Osteoblast (primary cell): Measurements from ENCODE around the gene MRPS16. TPM values are rescaled to one million over a fixed set of nuclear protein-coding genes. Genes with fewer than 3 reads are reported as not detected.
A peak's percentile ranks its signal among the peaks of the same experiment; 100 is the strongest.
"Not testable (repeated sequence)": the region's sequence is repeated elsewhere in the genome, so short reads cannot be mapped to it uniquely, and the experiment has no call there.

Experiments used
- DNase-seq: peaks from one replicate; pipeline ENCODE4 v3.0.0; 2011; ENCODE audit warnings: low spot score, mixed read lengths; ENCODE audit not compliant: insufficient read length; ENCODE audit errors: missing footprints
- H2AFZ ChIP-seq: 2 replicates; pipeline ENCODE4 v1.6.0; 2011; ENCODE audit warnings: mild to moderate bottlenecking, low read length
- H3K27ac ChIP-seq: 2 replicates; pipeline ENCODE4 v1.5.1; 2011; ENCODE audit warnings: mild to moderate bottlenecking, low read depth, low read length, moderate library complexity
- H3K27me3 ChIP-seq: 2 replicates; pipeline ENCODE4 v1.6.0; 2012; ENCODE audit warnings: mild to moderate bottlenecking, control low read depth, inconsistent platforms, low read length, moderate library complexity; ENCODE audit not compliant: insufficient read depth
- H3K36me3 ChIP-seq: 2 replicates; pipeline ENCODE4 v1.5.1; 2011; ENCODE audit warnings: mild to moderate bottlenecking, low read length, control low read depth, moderate library complexity; ENCODE audit not compliant: insufficient read depth
- H3K4me1 ChIP-seq: 2 replicates; pipeline ENCODE4 v1.5.1; 2011; ENCODE audit warnings: mild to moderate bottlenecking, low read length, control low read depth, moderate library complexity; ENCODE audit not compliant: insufficient read depth
- H3K4me2 ChIP-seq: 2 replicates; pipeline ENCODE4 v1.6.0; 2011; ENCODE audit warnings: mild to moderate bottlenecking, low read length; ENCODE audit not compliant: insufficient read depth
- H3K4me3 ChIP-seq: fragments of 200-600 bp; sonication (generic); 3 replicates; pipeline ENCODE4 v1.5.1; 2012; ENCODE audit warnings: mild to moderate bottlenecking, low read length, inconsistent platforms; ENCODE audit not compliant: insufficient read depth
- H3K79me2 ChIP-seq: 2 replicates; pipeline ENCODE4 v1.6.0; 2012; ENCODE audit warnings: mild to moderate bottlenecking, low read length, control low read depth, inconsistent platforms; ENCODE audit not compliant: insufficient read depth
- H3K9me3 ChIP-seq: 2 replicates; pipeline ENCODE4 v1.5.1; 2011; ENCODE audit warnings: low read depth, low read length, control low read depth
- H4K20me1 ChIP-seq: 2 replicates; pipeline ENCODE4 v1.6.0; 2012; ENCODE audit warnings: mild to moderate bottlenecking, low read length, control low read depth; ENCODE audit not compliant: insufficient read depth
- CTCF ChIP-seq: IDR thresholded peaks from 2 replicates; pipeline ENCODE4 v1.5.1; 2011; ENCODE audit warnings: mild to moderate bottlenecking, low read depth, low read length, moderate library complexity; ENCODE audit errors: extremely low read depth
- total RNA-seq: library from RNA; depleted of rRNA; stranded (reverse); fragments of >200 nt; gene quantifications from 2 replicates; pipeline ENCODE4 v1.2.3, GENCODE V29; 2012

MRPS16 gene
- total RNA-seq, 1 donor = 80.7 TPM

GRCh38 chr10:73262880-73263555 is 10.6 kb upstream of the MRPS16 start:
- H4K20me1 ChIP-seq = no peaks in the 10 kb centered on the region
- H3K4me1 ChIP-seq = no peaks in the 10 kb centered on the region
- H3K4me2 ChIP-seq = no peak overlapping the region
- no peak for TF ChIP-seq CTCF
- H3K27me3 ChIP-seq = no peaks in the 10 kb centered on the region
- H3K79me2 ChIP-seq = no peaks in the 10 kb centered on the region
- no peak overlapping the region for H3K4me3 ChIP-seq
- H3K36me3 ChIP-seq = no peaks in the 10 kb centered on the region
- no peak overlapping the region for H3K27ac ChIP-seq
- DNase-seq = no peak
- H3K9me3 ChIP-seq = no peaks in the 10 kb centered on the region
- H2AFZ ChIP-seq = no peak overlapping the region

DNA sequence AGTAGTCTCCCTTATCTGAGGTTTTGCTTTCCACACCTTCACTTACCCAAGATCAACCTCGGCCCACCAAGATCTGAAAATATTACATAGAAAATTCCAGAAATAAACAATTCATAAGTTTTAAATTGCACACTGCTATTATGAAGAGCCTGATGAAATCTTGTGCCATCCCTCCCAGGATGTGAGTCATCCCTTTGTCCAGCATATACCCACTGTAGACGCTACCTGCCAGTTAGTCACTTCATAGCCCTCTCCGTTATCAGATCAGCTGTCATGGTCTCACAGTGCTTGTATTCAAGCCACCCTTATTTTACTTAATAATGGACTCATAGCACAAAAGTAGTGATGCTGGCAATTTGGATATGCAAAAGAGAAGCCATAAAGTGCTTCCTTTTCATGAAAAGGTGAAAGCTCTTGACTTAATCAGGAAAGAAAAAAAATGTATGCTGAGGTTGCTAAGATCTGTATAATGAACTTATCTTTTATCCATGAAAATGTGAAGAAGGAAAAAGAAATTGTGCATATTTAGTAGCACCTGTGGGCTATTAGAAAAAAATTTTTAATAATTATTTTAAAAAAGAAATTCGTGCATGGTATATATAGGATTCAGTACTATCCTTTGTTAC is 9.8 kb upstream of the MRPS16 start:
- no peak for TF ChIP-seq CTCF
- no peaks in the 10 kb centered on the region for H3K27me3 ChIP-seq
- no peaks in the 10 kb centered on the region for H3K36me3 ChIP-seq
- no peaks in the 10 kb centered on the region for H3K79me2 ChIP-seq
- H4K20me1 ChIP-seq = no peaks in the 10 kb centered on the region
- H3K4me1 ChIP-seq = no peaks in the 10 kb centered on the region
- H3K4me3 ChIP-seq = no peak overlapping the region
- H3K9me3 ChIP-seq = no peaks in the 10 kb centered on the region
- H3K4me2 ChIP-seq = no peak overlapping the region
- H3K27ac ChIP-seq = no peak overlapping the region
- no peak for DNase-seq
- peak overlapping the region; percentile 23 for H2AFZ ChIP-seq

- no peaks in the 10 kb centered on the region for H4K20me1 ChIP-seq
- no peak overlapping the region for H2AFZ ChIP-seq
- H3K36me3 ChIP-seq = no peaks in the 10 kb centered on the region
- H3K4me1 ChIP-seq = no peaks in the 10 kb centered on the region
- H3K27ac ChIP-seq = no peak overlapping the region
- no peak overlapping the region for H3K4me3 ChIP-seq
- H3K9me3 ChIP-seq = no peaks in the 10 kb centered on the region
- no peak for DNase-seq
- no peaks in the 10 kb centered on the region for H3K79me2 ChIP-seq
- TF ChIP-seq CTCF = no peak
- H3K27me3 ChIP-seq = no peaks in the 10 kb centered on the region
- no peak overlapping the region for H3K4me2 ChIP-seq
Measured at GRCh38 chr10:73261362-73261995, 9.0 kb upstream of the MRPS16 start.

DNA sequence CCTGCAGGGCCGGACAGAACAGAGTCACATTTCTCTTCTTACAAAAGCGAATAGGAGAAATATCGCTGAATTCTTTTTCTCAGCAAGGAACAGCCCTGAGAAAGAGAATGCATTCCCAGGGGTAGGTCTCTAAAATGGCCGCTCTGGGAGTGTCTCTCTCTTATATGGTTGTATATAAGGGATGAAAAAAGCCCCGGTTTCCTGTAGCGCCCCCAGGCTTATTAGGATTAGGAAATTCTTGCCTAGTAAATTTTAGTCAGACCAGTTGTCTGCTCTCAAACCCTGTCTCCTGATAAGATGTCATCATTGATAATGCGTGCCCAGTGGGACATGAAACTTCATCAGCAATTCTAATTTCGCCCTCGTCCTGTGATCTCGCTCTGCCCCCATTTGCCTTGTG is 6.2 kb upstream of the MRPS16 start:
- H4K20me1 ChIP-seq = not testable (repeated sequence)

More for the DNA sequence above, 6.2 kb upstream of the MRPS16 start:
- not testable (repeated sequence) for H3K4me2 ChIP-seq, H2AFZ ChIP-seq, DNase-seq, H3K9me3 ChIP-seq, H3K4me1 ChIP-seq, H3K4me3 ChIP-seq, H3K27ac ChIP-seq, H3K27me3 ChIP-seq, H3K79me2 ChIP-seq, H3K36me3 ChIP-seq
